ENCODE results near the gene NEDD8.

Gene NEDD8

DNA sequence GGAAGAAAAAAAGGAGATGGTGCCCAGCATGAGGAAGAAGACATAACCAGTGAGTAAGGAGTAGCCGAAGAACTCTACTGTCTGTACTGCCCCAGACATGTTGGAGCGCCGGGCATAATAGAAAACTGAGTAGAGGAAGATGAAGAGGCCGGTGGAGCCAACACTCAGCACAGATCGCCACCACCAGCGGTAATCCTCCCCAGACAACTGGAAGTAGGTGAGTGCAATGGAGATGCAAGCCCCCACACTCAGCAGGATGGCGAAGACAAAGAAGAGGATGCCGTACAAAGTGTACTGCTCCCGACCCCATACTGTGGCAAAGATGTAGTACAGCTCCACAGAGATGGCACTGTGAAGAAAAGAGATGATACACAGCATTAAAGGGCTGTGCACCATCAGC lies 42.7 kb downstream of the NEDD8 start:
- TF ChIP-seq, protein P1, sequence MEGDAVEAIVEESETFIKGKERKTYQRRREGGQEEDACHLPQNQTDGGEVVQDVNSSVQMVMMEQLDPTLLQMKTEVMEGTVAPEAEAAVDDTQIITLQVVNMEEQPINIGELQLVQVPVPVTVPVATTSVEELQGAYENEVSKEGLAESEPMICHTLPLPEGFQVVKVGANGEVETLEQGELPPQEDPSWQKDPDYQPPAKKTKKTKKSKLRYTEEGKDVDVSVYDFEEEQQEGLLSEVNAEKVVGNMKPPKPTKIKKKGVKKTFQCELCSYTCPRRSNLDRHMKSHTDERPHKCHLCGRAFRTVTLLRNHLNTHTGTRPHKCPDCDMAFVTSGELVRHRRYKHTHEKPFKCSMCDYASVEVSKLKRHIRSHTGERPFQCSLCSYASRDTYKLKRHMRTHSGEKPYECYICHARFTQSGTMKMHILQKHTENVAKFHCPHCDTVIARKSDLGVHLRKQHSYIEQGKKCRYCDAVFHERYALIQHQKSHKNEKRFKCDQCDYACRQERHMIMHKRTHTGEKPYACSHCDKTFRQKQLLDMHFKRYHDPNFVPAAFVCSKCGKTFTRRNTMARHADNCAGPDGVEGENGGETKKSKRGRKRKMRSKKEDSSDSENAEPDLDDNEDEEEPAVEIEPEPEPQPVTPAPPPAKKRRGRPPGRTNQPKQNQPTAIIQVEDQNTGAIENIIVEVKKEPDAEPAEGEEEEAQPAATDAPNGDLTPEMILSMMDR (IDR thresholded peaks at IDR 0.05; ENCODE audit: low read depth, low read length): no peak
- no peak overlapping the region for H3K4me3 ChIP-seq (ENCODE audit: low read depth, low read length)

DNA sequence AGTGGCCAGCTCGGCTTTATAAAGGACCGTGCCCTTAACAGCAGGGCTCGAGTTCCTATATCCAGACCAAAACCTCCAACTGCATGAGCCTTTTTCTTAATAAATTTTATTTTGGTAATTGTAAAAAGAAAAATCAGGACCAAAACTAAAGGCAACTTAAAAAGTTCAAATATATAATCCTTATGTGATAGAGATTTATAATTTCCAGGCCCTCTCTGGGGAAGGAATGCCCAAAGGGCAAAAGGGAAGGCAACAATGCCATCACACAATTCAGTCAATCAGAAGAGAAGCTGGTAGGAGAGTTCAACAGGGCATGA lies 43.1 kb downstream of the NEDD8 start:
- TF ChIP-seq, protein P1 (IDR thresholded peaks at IDR 0.05; ENCODE audit: low read depth, low read length): no peak
- H3K4me3 ChIP-seq (ENCODE audit: low read depth, low read length): no peak overlapping the region; the same call in 1 of the 2 replicates

DNA sequence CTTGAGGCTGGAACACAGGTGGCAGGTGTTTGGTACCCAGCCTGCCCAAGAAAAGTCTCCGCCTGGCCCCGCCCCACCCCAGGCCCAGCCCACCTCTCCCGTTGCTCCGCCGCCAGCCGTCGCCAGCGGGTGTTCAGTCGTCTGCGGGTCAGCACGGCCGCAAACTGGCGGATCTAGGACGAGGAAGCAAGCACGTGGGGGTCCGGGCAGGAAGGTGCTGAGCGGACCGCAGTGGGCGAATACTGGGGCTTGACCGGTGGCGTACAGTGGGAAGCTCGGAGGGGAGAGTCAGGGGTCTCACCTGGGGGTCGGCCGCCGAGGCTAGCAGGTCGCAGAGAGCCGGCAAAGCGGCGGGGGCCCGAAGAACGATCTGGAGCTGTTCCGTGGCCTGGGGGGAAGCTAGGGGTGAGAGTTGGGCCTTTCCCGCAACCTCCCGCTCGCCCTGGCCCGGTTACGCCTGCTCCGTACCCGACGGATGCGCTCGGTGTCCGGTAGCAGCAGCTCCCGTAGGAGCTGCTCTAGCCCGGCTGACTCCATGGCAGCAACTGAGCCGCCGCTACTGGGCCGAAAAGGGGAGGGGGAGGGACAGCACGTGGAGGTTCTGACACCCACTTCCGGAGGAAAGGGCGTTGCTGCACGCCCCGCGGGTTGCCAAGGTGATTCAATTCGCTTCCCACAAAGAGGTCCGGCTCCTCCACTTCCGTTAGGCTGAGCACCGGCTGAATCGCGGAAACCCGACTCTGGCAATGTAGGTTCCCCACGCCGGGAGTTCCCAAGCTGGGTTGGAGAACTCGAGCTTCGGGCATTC lies 43.7 kb downstream of the NEDD8 start, which contains the start of gene IPO4:
Gene IPO4 (minus strand): TSS at position 566 of the 808 bp plus-strand sequence. CDS start 29 bp downstream, at position 537.
- TF ChIP-seq, protein P1 (IDR thresholded peaks at IDR 0.05; ENCODE audit: low read depth, low read length): no peak
- peak within 1 kb of the TSS; percentile 78 for H3K4me3 ChIP-seq (ENCODE audit: low read depth, low read length)

DNA sequence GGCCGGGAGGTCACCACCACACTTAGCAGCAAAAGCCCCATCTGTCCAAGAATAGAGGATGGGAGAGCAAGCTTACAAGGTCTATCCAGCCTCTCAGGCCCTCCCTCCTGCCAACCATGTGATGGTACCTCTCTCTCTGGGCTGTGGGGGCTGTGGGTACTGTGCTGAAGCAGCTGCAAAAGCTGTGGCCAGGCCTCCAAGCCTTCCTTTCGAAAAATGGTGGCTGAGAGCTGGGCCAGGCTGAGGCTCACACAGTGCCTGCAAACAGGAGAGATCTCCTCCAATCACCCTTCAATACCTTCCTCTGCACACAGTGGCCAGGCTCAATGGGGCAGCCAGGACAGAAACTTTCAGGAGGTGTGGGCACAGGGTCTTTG lies 44.6 kb downstream of the NEDD8 start:
- TF ChIP-seq, protein P1 (IDR thresholded peaks at IDR 0.05; ENCODE audit: low read depth, low read length): no peak

DNA sequence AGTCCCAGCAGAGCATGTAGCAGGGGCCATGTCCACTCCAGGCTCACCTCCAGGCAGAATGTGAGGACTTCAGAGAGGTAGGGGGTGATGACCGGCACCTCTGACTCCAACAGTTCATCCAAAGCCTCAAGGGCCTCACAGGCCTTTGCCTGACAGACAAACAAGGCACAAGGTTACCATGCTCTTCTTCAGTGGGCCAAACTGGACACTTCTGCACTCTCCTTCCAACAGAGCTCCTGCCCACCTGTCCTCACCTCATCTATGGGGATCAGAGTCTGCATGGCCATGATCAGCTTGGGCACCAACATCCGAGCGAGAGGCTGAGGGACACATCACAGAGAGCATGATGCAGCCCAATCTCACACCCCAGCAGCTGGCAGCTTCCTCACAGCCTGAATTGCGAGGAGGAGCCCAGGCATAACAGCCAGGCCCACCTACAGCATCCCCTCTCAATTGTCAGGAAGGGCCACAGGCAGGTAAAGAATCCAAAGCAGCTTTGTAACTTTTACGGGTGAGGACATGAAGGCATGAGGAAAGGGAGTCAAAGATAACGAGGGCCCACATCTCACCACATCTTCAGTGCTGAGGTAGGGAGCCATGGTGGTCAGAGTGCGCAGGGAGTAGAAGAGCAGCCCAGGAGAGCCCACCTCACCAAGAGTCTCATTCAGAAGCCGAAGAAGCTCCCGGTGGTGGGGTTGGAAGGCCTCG lies 45.2 kb downstream of the NEDD8 start:
- no peak overlapping the region for H3K4me3 ChIP-seq (ENCODE audit: low read depth, low read length)
- TF ChIP-seq, protein P1 (IDR thresholded peaks at IDR 0.05; ENCODE audit: low read depth, low read length): no peak

More for the DNA sequence above, 44.6 kb downstream of the NEDD8 start:
- peak overlapping the region; percentile 78 for H3K4me3 ChIP-seq (ENCODE audit: low read depth, low read length)

DNA sequence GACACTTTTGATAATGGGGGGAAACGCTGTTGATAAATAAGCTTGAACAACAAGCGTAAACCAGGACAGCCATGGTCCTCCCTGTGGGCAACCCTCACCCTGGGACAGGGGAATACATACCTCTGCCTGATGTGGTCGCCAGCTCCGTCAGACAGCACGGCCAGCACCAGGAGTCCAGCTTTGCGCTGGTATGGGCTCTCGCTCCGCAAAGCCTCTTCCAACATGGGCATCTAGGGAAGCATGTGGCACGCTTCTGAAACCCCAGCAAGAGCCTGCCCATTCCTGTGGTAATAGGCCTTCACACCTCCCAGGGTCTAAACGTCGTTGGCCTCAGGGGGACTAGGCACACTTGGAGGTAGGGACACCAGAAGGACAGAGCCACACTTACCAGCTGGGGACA lies 46.4 kb downstream of the NEDD8 start:
- TF ChIP-seq, protein P1 (IDR thresholded peaks at IDR 0.05; ENCODE audit: low read depth, low read length): no peak
- no peak overlapping the region for H3K4me3 ChIP-seq (ENCODE audit: low read depth, low read length)

DNA sequence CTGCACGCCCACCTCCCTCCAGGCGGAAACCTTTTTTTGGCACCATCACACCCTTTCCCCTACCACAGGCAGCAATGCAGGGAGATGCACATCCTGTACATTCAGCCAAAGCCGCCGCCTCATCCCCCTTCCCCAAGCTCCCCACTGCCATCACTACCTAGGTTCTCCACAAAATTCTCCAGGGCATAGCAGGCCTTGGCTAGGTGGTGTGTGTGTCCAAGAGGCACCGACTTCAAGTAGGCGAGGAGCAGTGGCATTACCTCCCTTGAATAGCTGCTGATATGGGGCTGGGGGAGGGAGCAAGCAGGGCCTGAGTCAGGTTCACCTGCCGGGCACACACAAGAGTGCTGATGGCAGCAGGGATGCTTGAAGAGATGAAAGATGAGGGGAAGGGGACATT lies 47.1 kb downstream of the NEDD8 start:
- H3K4me3 ChIP-seq (ENCODE audit: low read depth, low read length): no peak overlapping the region
- TF ChIP-seq, protein P1 (IDR thresholded peaks at IDR 0.05; ENCODE audit: low read depth, low read length): no peak

Data from WI38 (cell line).